Measurements from ENCODE around the gene COL6A1. TPM values are rescaled to one million over a fixed set of nuclear protein-coding genes. Genes with fewer than 3 reads are reported as not detected.
"Not testable (repeated sequence)": the region's sequence is repeated elsewhere in the genome, so short reads cannot be mapped to it uniquely, and the experiment has no call there.

Gene COL6A1
- total RNA-seq, 1 experiment from 2014 or later = 393 TPM

- no peak for DNase-seq (ENCODE audit: low spot score)
Observed at GRCh38 chr21:46005081-46005480, 23.5 kb downstream of the COL6A1 start.

- DNase-seq (ENCODE audit: low spot score) = no peak
Observed at GRCh38 chr21:46005481-46005881, 23.9 kb downstream of the COL6A1 start.

- DNase-seq (ENCODE audit: low spot score) = not testable (repeated sequence)
Observed at GRCh38 chr21:46005894-46006546, 24.4 kb downstream of the COL6A1 start.

GRCh38 chr21:46006547-46007491 lies 25.2 kb downstream of the COL6A1 start:
- no peak for DNase-seq (ENCODE audit: low spot score)

GRCh38 chr21:46007492-46007868 lies 25.9 kb downstream of the COL6A1 start:
- no peak for DNase-seq (ENCODE audit: low spot score)

GRCh38 chr21:46008893-46009621 lies 27.5 kb downstream of the COL6A1 start:
- DNase-seq (ENCODE audit: low spot score) = no peak

- no peak for DNase-seq (ENCODE audit: low spot score)
Observed at GRCh38 chr21:46009951-46010705, 28.6 kb downstream of the COL6A1 start.

GRCh38 chr21:46011267-46011967 lies 29.8 kb downstream of the COL6A1 start:
- no peak for DNase-seq (ENCODE audit: low spot score)

- DNase-seq (ENCODE audit: low spot score) = no peak
Observed at GRCh38 chr21:46012154-46012553, 30.6 kb downstream of the COL6A1 start.

GRCh38 chr21:46014828-46015227 lies 33.3 kb downstream of the COL6A1 start:
- no peak for DNase-seq (ENCODE audit: low spot score)

GRCh38 chr21:46017148-46017547 lies 35.6 kb downstream of the COL6A1 start:
- no peak for DNase-seq (ENCODE audit: low spot score)

GRCh38 chr21:46017695-46018094 lies 36.1 kb downstream of the COL6A1 start:
- no peak for DNase-seq (ENCODE audit: low spot score)

GRCh38 chr21:46018615-46019014 lies 37.0 kb downstream of the COL6A1 start:
- no peak for DNase-seq (ENCODE audit: low spot score)

- no peak for DNase-seq (ENCODE audit: low spot score)
Observed at GRCh38 chr21:46020581-46020980, 39.0 kb downstream of the COL6A1 start.

- DNase-seq (ENCODE audit: low spot score) = no peak
Observed at GRCh38 chr21:46021398-46021797, 39.8 kb downstream of the COL6A1 start.

- no peak for DNase-seq (ENCODE audit: low spot score)
Observed at GRCh38 chr21:46021978-46022544, 40.5 kb downstream of the COL6A1 start.

- no peak for DNase-seq (ENCODE audit: low spot score)
Observed at GRCh38 chr21:46022551-46023525, 41.3 kb downstream of the COL6A1 start.

GRCh38 chr21:46023555-46023954 lies 42.0 kb downstream of the COL6A1 start:
- DNase-seq (ENCODE audit: low spot score) = no peak

GRCh38 chr21:46024141-46024540 lies 42.6 kb downstream of the COL6A1 start:
- DNase-seq (ENCODE audit: low spot score) = no peak

All from A172 (cell line).